Placental epithelial cell (primary cell): ENCODE data around the gene PNPLA4. TPM values are rescaled to one million over a fixed set of nuclear protein-coding genes. Genes with fewer than 3 reads are reported as not detected.

Source experiments
- small RNA-seq: library from RNA; depleted of rRNA; stranded (forward); fragments of <200 nt; gene quantifications from one replicate; pipeline ENCODE3, GENCODE V24; 2012
- total RNA-seq: library from RNA; depleted of rRNA; stranded (reverse); fragments of >200 nt; gene quantifications from 2 replicates; pipeline ENCODE4 v1.2.3, GENCODE V29; 2012

PNPLA4 gene
- total RNA-seq: 8.6 and 12.6 TPM in 2 replicates

GRCh38 chrX:7927259-7928167 is at the start of gene PNPLA4:
Gene PNPLA4 (minus strand): TSS chrX:7927413. CDS start chrX:7926119, 1,294 bp downstream.

Small RNA genes lying within 50 kb of the gene (small RNA-seq; reads per million reads assigned to genes)
- not detected for gene AC005296.1

Other genes starting within 250 kb of the PNPLA4 start
- not detected in 2 replicates for gene VCX, start 84.2 kb downstream of the PNPLA4 start, total RNA-seq
- not detected in 2 replicates for gene VCX2, start 243.9 kb upstream of the PNPLA4 start, total RNA-seq